A673 (cell line): Measurements from ENCODE around the gene PCBP3. TPM values are rescaled to one million over a fixed set of nuclear protein-coding genes. Genes with fewer than 3 reads are reported as not detected.

ENCODE experiments used
- BruUV-seq: library from RNA; stranded (reverse); fragments of 400-500 nt; replicated peaks from 2 replicates; lab custom pipeline; 2021; lab: Mats Ljungman, UMichigan
- CTCF ChIA-PET: fragments of 300-600 bp; sonication (Branson Sonifier 250); formaldehyde crosslinking; loops from one replicate; lab custom pipeline; 2022; ENCODE audit warnings: antibody characterized with exemption; lab: Charles Lee
- POLR2A ChIA-PET: fragments of 300-600 bp; sonication (Branson Sonifier 250); formaldehyde crosslinking; loops from one replicate; lab custom pipeline; 2022; ENCODE audit warnings: antibody characterized with exemption; ENCODE audit not compliant: low non-redundant PET; lab: Charles Lee
- DNase-seq: peaks from one replicate; pipeline ENCODE4 v3.0.0-alpha.2; 2015; ENCODE audit warnings: low spot score
- H3K27ac ChIP-seq: fragments of 200-600 bp; sonication (generic); 2 replicates; pipeline ENCODE4 v1.5.1; 2016; ENCODE audit warnings: mixed run types, low read depth, mild to moderate bottlenecking, mixed read lengths, antibody characterized with exemption, low read length; ENCODE audit not compliant: poor library complexity, severe bottlenecking
- H3K27me3 ChIP-seq: fragments of 200-600 bp; sonication (generic); replicated peaks from 2 replicates; pipeline ENCODE4 v1.6.1; 2017; ENCODE audit warnings: mixed run types, low read depth, mild to moderate bottlenecking, mixed read lengths, antibody characterized with exemption, low read length; ENCODE audit not compliant: insufficient read depth, poor library complexity
- H3K36me3 ChIP-seq: fragments of 200-600 bp; sonication (generic); 2 replicates; pipeline ENCODE4 v1.6.1; 2016; ENCODE audit warnings: mixed run types, mild to moderate bottlenecking, mixed read lengths, antibody characterized with exemption, low read length; ENCODE audit not compliant: insufficient read depth, poor library complexity, severe bottlenecking
- H3K4me1 ChIP-seq: fragments of 200-600 bp; sonication (generic); 2 replicates; pipeline ENCODE4 v1.6.1; 2017; ENCODE audit warnings: mixed run types, mild to moderate bottlenecking, mixed read lengths, antibody characterized with exemption, low read length; ENCODE audit not compliant: insufficient read depth, poor library complexity, severe bottlenecking
- H3K4me3 ChIP-seq: fragments of 200-600 bp; sonication (generic); 2 replicates; pipeline ENCODE4 v1.5.1; 2016; ENCODE audit warnings: low read depth, mixed run types, mild to moderate bottlenecking, mixed read lengths, low read length; ENCODE audit not compliant: poor library complexity, severe bottlenecking
- H3K9me3 ChIP-seq: fragments of 200-600 bp; sonication (generic); 2 replicates; pipeline ENCODE4 v1.6.1; 2016; ENCODE audit warnings: mixed run types, low read depth, mild to moderate bottlenecking, mixed read lengths, antibody characterized with exemption, low read length; ENCODE audit not compliant: poor library complexity, severe bottlenecking
- CTCF ChIP-seq: fragments of 300-800, 200-600 bp; sonication (generic); conservative IDR thresholded peaks from 2 replicates; pipeline ENCODE4 v1.5.1; 2017; ENCODE audit warnings: low read depth, mild to moderate bottlenecking, antibody characterized with exemption, low read length, moderate library complexity, mixed read lengths
- EZH2 ChIP-seq: fragments of 200-600 bp; sonication (generic); IDR thresholded peaks from 2 replicates; pipeline ENCODE4 v1.6.1; 2017; ENCODE audit warnings: borderline replicate concordance, low read depth, mild to moderate bottlenecking, mixed read lengths, antibody characterized with exemption, low read length; ENCODE audit not compliant: poor library complexity, severe bottlenecking
- intact Hi-C: fragments of 100-400 bp; cut with micrococcal nuclease; formaldehyde crosslinking; loops from one replicate; pipeline ENCODE4 v1.10.0; 2022; ENCODE audit not compliant: unreplicated experiment
- total RNA-seq: library from RNA; stranded (reverse); gene quantifications from 2 replicates; pipeline ENCODE4 v1.2.3, GENCODE V29; 2021

The PCBP3 gene
- total RNA-seq, 1 experiment from 2014 or later, result 25.6 TPM

GRCh38 chr21:45745256-45745655 is 101.7 kb downstream of the PCBP3 start:
- Histone ChIP-seq H3K4me3 (no peak overlapping the region), H3K27ac (no peak overlapping the region), H3K27me3 (no peaks in the 10 kb centered on the region), H3K4me1 (peaks cover 43% of the 10 kb centered on the region), H3K9me3 (no peaks in the 10 kb centered on the region), H3K36me3 (no peaks in the 10 kb centered on the region)
- ChIA-PET POLR2A (no interaction called here), CTCF (no interaction called here)
- no peak for DNase-seq
- intact Hi-C loops, result no loop called here
- TF ChIP-seq EZH2 (no peak), CTCF (no peak)
- BruUV-seq, result no TSS peak

- H3K9me3 ChIP-seq, result no peaks in the 10 kb centered on the region
- peaks cover 32% of the 10 kb centered on the region for H3K4me1 ChIP-seq
- ChIA-PET CTCF (no interaction called here), POLR2A (no interaction called here)
- H3K27me3 ChIP-seq, result no peaks in the 10 kb centered on the region
- intact Hi-C loops, result no loop called here
- peak overlapping the region; percentile 73 for H3K27ac ChIP-seq
- BruUV-seq, result TSS peak; percentile 69
- no peak overlapping the region for H3K4me3 ChIP-seq
- no peak for TF ChIP-seq EZH2
- TF ChIP-seq CTCF, result no peak
- no peaks in the 10 kb centered on the region for H3K36me3 ChIP-seq
- DNase-seq, result no peak
Measured at GRCh38 chr21:45747233-45747766, 103.8 kb downstream of the PCBP3 start.

GRCh38 chr21:45747802-45748445 is 104.4 kb downstream of the PCBP3 start:
- peak; percentile 85 for DNase-seq
- H3K36me3 ChIP-seq, result no peaks in the 10 kb centered on the region
- peak overlapping the region; percentile 73 for H3K27ac ChIP-seq
- TF ChIP-seq EZH2 (no peak), CTCF (0 out of 2 replicates have a peak, but pooled peaks have one; percentile 15)
- ChIA-PET CTCF (no interaction called here), POLR2A (no interaction called here)
- no peaks in the 10 kb centered on the region for H3K27me3 ChIP-seq
- H3K4me3 ChIP-seq, result no peak overlapping the region
- no peaks in the 10 kb centered on the region for H3K9me3 ChIP-seq
- peaks cover 31% of the 10 kb centered on the region for H3K4me1 ChIP-seq
- TSS peak; percentile 40 for BruUV-seq
- intact Hi-C loops, result no loop called here
